WTC11 (cell line): Measurements from ENCODE around the gene NDOR1. TPM values are rescaled to one million over a fixed set of nuclear protein-coding genes. Genes with fewer than 3 reads are reported as not detected.

ENCODE experiments used
- ATAC-seq: fragments of 200-7000 bp; cut with Tn5 transposase; 2 replicates; pipeline ENCODE4 v1.10.0; 2021; ENCODE audit warnings: mild to moderate bottlenecking, moderate library complexity
- CTCF ChIA-PET: fragments of 300-600 bp; sonication (Branson Sonifier 250); formaldehyde crosslinking; loops from one replicate; lab custom pipeline; 2021; ENCODE audit warnings: antibody characterized with exemption; lab: Charles Lee
- POLR2A ChIA-PET: fragments of 350-600 bp; sonication (Branson Sonifier 250); formaldehyde crosslinking; loops from one replicate; lab custom pipeline; 2021; ENCODE audit warnings: antibody characterized with exemption; lab: Charles Lee
- DNase-seq: peaks from one replicate; pipeline ENCODE4 v3.0.0; 2021; ENCODE audit warnings: low spot score
- H3K27ac Mint-ChIP-seq: 2 replicates; pipeline ENCODE4 v1.8.0; 2021; ENCODE audit warnings: mixed read lengths
- H3K27me3 Mint-ChIP-seq: 2 replicates; pipeline ENCODE4 v1.8.0; 2021; ENCODE audit warnings: low read depth, mild to moderate bottlenecking, moderate library complexity, mixed read lengths
- H3K36me3 Mint-ChIP-seq: 2 replicates; pipeline ENCODE4 v1.8.0; 2021; ENCODE audit warnings: mixed read lengths
- H3K4me1 Mint-ChIP-seq: 2 replicates; pipeline ENCODE4 v1.8.0; 2022; ENCODE audit warnings: mixed read lengths
- H3K4me3 Mint-ChIP-seq: 2 replicates; pipeline ENCODE4 v1.8.0; 2021; ENCODE audit warnings: mild to moderate bottlenecking, moderate library complexity, mixed read lengths
- H3K9me3 Mint-ChIP-seq: 2 replicates; pipeline ENCODE4 v1.8.0; 2021; ENCODE audit warnings: mixed read lengths
- E2F1 ChIP-seq: sonication (generic); formaldehyde crosslinking; IDR thresholded peaks from 2 replicates; pipeline ENCODE4 v1.8.0; 2022; ENCODE audit warnings: mild to moderate bottlenecking, missing genetic modification reagents
- ERG ChIP-seq: fragments of 250-450 bp; sonication (Bioruptor Pico); IDR thresholded peaks from 2 replicates; pipeline ENCODE4 v1.8.0; 2021; ENCODE audit warnings: mild to moderate bottlenecking
- FOXK1 ChIP-seq: sonication (generic); formaldehyde crosslinking; IDR thresholded peaks from 2 replicates; pipeline ENCODE4 v1.8.0; 2022; ENCODE audit warnings: mild to moderate bottlenecking, moderate library complexity, missing genetic modification reagents
- JUN ChIP-seq: sonication (generic); formaldehyde crosslinking; IDR thresholded peaks from 2 replicates; pipeline ENCODE4 v1.8.0; 2023; ENCODE audit warnings: mild to moderate bottlenecking, missing genetic modification reagents
- MLX ChIP-seq: sonication (generic); formaldehyde crosslinking; IDR thresholded peaks from 2 replicates; pipeline ENCODE4 v1.8.1; 2023; ENCODE audit warnings: mild to moderate bottlenecking, missing genetic modification reagents, moderate library complexity
- NR1H2 ChIP-seq: sonication (generic); formaldehyde crosslinking; IDR thresholded peaks from 2 replicates; pipeline ENCODE4 v1.9.0; 2021; ENCODE audit warnings: mild to moderate bottlenecking, moderate library complexity, missing genetic modification reagents
- PRRX2 ChIP-seq: fragments of 250-450 bp; sonication (Bioruptor Pico); IDR thresholded peaks from 2 replicates; pipeline ENCODE4 v1.8.0; 2021; ENCODE audit warnings: mild to moderate bottlenecking
- SMAD3 ChIP-seq: sonication (generic); formaldehyde crosslinking; IDR thresholded peaks from 2 replicates; pipeline ENCODE4 v1.8.0; 2022; ENCODE audit warnings: missing genetic modification reagents, mild to moderate bottlenecking, borderline replicate concordance
- SMAD4 ChIP-seq: sonication (generic); formaldehyde crosslinking; IDR thresholded peaks from 2 replicates; pipeline ENCODE4 v1.8.0; 2022; ENCODE audit warnings: mild to moderate bottlenecking, missing genetic modification reagents
- TEAD4 ChIP-seq: sonication (generic); formaldehyde crosslinking; IDR thresholded peaks from 2 replicates; pipeline ENCODE4 v1.8.0; 2022; ENCODE audit warnings: mild to moderate bottlenecking, missing genetic modification reagents
- USF2 ChIP-seq: sonication (generic); formaldehyde crosslinking; IDR thresholded peaks from 2 replicates; pipeline ENCODE4 v1.8.1; 2023; ENCODE audit warnings: mild to moderate bottlenecking, missing genetic modification reagents, moderate library complexity
- ZBTB21 ChIP-seq: sonication (generic); formaldehyde crosslinking; IDR thresholded peaks from 2 replicates; pipeline ENCODE4 v1.8.1; 2023; ENCODE audit warnings: mild to moderate bottlenecking, missing genetic modification reagents, borderline replicate concordance
- ZNF219 ChIP-seq: sonication (generic); formaldehyde crosslinking; IDR thresholded peaks from 2 replicates; pipeline ENCODE4 v1.8.0; 2023; ENCODE audit warnings: missing genetic modification reagents, mild to moderate bottlenecking, borderline replicate concordance
- ZNF232 ChIP-seq: sonication (generic); formaldehyde crosslinking; IDR thresholded peaks from 2 replicates; pipeline ENCODE4 v1.8.0; 2022; ENCODE audit warnings: mild to moderate bottlenecking, missing genetic modification reagents
- total RNA-seq: library from RNA; stranded (reverse); gene quantifications from 3 replicates; pipeline ENCODE4 v1.2.3, GENCODE V29; 2021
- TF ChIP-seq, protein P1 (sequence below): sonication (generic); formaldehyde crosslinking; IDR thresholded peaks from 2 replicates; pipeline ENCODE4 v1.8.0; 2023; ENCODE audit warnings: missing genetic modification reagents
- TF ChIP-seq, protein P2 (sequence below): fragments of 200-600 bp; IDR thresholded peaks from 2 replicates; pipeline ENCODE4 v1.8.0; 2022; ENCODE audit warnings: antibody characterized with exemption
- TF ChIP-seq, protein P3 (sequence below): sonication (generic); formaldehyde crosslinking; IDR thresholded peaks from 2 replicates; pipeline ENCODE4 v1.8.0; 2022; ENCODE audit warnings: mild to moderate bottlenecking, missing genetic modification reagents
- TF ChIP-seq, protein P4 (sequence below): sonication (generic); formaldehyde crosslinking; IDR thresholded peaks from 2 replicates; pipeline ENCODE4 v1.8.0; 2022; ENCODE audit warnings: missing genetic modification reagents
- TF ChIP-seq, protein P5 (sequence below): sonication (generic); formaldehyde crosslinking; conservative IDR thresholded peaks from 2 replicates; pipeline ENCODE4 v1.8.1; 2022; ENCODE audit warnings: mild to moderate bottlenecking, missing genetic modification reagents

NDOR1 gene
- total RNA-seq, 1 experiment from 2014 or later = 49.0 TPM

DNA sequence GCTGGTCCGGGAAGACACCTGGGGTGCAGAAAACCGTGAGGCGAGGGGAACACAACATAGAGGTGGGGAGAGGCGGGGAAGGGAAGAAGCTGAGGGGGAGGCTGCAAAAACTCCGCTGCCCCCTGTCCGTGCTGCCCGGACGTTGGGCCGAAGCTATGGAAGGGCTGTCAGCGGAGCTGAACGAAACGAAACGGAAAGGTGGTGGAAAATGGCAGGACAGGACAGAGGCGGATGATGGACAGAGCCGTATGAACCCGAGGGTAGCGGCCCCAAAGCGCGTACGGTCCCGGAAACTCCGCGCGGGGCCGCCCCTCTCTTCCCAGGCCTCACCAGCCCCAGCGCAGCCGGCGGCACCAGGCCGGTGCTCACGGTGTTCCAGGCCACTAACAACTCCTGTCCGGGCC lies 17.4 kb upstream of the NDOR1 start:
- H3K4me1 Mint-ChIP-seq = peaks cover 20% of the 10 kb centered on the region
- peak; percentile 4; the same call in 1 of the 2 replicates for ATAC-seq
- H3K27me3 Mint-ChIP-seq = no peaks in the 10 kb centered on the region; the same call in 1 of the 2 replicates
- H3K27ac Mint-ChIP-seq = peak overlapping the region; percentile 86
- TF ChIP-seq USF2 (no peak), FOXK1 (CRISPR knock-in tag) (no peak), ZNF232 (CRISPR knock-in tag) (no peak), SMAD4 (no peak), PRRX2 (CRISPR knock-in tag) (no peak), SMAD3 (CRISPR knock-in tag) (peak; percentile 64), ZBTB21 (no peak)
- DNase-seq = no peak
- CTCF ChIA-PET = interaction anchor here (0.6 to 3.2 kb wide), 10 partner anchors 11 to 404 kb away, joined by 3 to 24 read pairs (median 6); partner anchors contain the start of genes CYSRT1, RNF224 and TPRN
- H3K36me3 Mint-ChIP-seq = peaks cover 6% of the 10 kb centered on the region
- peak overlapping the region; percentile 91 for H3K4me3 Mint-ChIP-seq
- no peaks in the 10 kb centered on the region for H3K9me3 Mint-ChIP-seq
- POLR2A ChIA-PET = interaction anchor here (0.6 to 2.0 kb wide), 2 partner anchors 13 to 15 kb away, joined by 6 to 13 read pairs; partner anchors contain the start of gene TPRN

DNA sequence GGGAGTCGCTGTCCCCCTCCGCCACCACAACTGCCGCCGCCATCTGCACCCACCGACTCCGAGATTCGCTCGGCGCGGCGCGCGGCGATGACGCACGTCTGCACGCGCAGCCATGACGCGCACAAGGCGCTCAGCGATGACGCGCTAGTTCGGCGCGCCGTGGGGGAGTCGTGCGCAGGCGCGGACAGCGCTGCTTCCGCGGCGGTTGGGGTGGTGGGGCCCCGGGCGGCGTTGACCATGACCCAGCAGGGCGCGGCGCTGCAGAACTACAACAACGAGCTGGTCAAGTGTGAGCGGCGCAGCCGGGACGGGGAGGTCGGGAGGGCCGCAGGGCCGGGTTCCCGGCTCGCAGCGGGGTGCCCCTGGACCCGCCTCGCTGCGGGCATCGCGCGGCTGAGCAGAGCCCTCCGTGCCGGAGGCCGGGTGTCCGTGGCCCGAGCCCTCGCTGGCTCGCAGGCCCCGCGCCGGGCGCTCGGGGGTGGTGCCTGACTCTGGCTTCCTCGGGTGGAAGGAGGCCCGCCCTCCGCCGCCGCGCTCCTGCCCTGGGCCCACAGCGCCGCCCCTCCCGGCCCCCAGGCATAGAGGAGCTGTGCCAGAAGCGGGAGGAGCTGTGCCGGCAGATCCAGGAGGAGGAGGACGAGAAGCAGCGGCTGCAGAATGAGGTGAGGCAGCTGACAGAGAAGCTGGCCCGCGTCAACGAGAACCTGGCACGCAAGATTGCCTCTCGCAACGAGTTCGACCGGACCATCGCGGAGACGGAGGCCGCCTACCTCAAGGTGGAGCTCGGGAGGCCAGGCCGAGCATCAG lies 16.8 kb upstream of the NDOR1 start, which contains the start of the genes ANAPC2 and SSNA1:
Gene ANAPC2 (minus strand): TSS at position 71 of the 807 bp plus-strand sequence. CDS start 28 bp downstream, at position 43.
Gene SSNA1 (plus strand): TSS at position 187 of the 807 bp plus-strand sequence. CDS start 51 bp downstream, at position 238.
- Mint-ChIP-seq H3K9me3 (no peaks in the 10 kb centered on the region), H3K27ac (peak within 1 kb of the TSS; percentile 94), H3K4me1 (peaks cover 20% of the 10 kb centered on the region), H3K36me3 (peaks cover under 1% of the 10 kb centered on the region), H3K27me3 (no peaks in the 10 kb centered on the region; the same call in 1 of the 2 replicates), H3K4me3 (peak within 1 kb of the TSS; percentile 92)
- CTCF ChIA-PET = interaction anchor here (0.6 to 3.2 kb wide), 29 partner anchors 10 to 403 kb away, joined by 3 to 24 read pairs (median 4); partner anchors contain the start of genes CYSRT1, EXD3, NDOR1 and NPDC1
- POLR2A ChIA-PET = interaction anchor here (0.7 to 2.0 kb wide), 6 partner anchors 12 to 52 kb away, joined by 3 to 13 read pairs (median 4); partner anchors contain the start of genes NDOR1, RNF224, TMEM203 and TPRN
- ATAC-seq = peak; percentile 84
- peak; percentile 92 for DNase-seq
- TF ChIP-seq, protein P1, sequence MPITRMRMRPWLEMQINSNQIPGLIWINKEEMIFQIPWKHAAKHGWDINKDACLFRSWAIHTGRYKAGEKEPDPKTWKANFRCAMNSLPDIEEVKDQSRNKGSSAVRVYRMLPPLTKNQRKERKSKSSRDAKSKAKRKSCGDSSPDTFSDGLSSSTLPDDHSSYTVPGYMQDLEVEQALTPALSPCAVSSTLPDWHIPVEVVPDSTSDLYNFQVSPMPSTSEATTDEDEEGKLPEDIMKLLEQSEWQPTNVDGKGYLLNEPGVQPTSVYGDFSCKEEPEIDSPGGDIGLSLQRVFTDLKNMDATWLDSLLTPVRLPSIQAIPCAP (CRISPR knock-in tag) = 0 out of 2 replicates have a peak, but pooled peaks have one; percentile 42
- TF ChIP-seq NR1H2 (CRISPR knock-in tag) (no peak), MLX (no peak), ERG (no peak), E2F1 (CRISPR knock-in tag) (0 out of 2 replicates have a peak, but pooled peaks have one; percentile 27), USF2 (peak; percentile 72), JUN (peak; percentile 60; the same call in 1 of the 2 replicates), TEAD4 (CRISPR knock-in tag) (no peak), ZNF219 (CRISPR knock-in tag) (no peak)
- TF ChIP-seq, protein P2, sequence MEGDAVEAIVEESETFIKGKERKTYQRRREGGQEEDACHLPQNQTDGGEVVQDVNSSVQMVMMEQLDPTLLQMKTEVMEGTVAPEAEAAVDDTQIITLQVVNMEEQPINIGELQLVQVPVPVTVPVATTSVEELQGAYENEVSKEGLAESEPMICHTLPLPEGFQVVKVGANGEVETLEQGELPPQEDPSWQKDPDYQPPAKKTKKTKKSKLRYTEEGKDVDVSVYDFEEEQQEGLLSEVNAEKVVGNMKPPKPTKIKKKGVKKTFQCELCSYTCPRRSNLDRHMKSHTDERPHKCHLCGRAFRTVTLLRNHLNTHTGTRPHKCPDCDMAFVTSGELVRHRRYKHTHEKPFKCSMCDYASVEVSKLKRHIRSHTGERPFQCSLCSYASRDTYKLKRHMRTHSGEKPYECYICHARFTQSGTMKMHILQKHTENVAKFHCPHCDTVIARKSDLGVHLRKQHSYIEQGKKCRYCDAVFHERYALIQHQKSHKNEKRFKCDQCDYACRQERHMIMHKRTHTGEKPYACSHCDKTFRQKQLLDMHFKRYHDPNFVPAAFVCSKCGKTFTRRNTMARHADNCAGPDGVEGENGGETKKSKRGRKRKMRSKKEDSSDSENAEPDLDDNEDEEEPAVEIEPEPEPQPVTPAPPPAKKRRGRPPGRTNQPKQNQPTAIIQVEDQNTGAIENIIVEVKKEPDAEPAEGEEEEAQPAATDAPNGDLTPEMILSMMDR = no peak
- TF ChIP-seq, protein P3, sequence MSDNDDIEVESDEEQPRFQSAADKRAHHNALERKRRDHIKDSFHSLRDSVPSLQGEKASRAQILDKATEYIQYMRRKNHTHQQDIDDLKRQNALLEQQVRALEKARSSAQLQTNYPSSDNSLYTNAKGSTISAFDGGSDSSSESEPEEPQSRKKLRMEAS (CRISPR knock-in tag) = peak; percentile 87; the same call in 1 of the 2 replicates
- TF ChIP-seq, protein P4, sequence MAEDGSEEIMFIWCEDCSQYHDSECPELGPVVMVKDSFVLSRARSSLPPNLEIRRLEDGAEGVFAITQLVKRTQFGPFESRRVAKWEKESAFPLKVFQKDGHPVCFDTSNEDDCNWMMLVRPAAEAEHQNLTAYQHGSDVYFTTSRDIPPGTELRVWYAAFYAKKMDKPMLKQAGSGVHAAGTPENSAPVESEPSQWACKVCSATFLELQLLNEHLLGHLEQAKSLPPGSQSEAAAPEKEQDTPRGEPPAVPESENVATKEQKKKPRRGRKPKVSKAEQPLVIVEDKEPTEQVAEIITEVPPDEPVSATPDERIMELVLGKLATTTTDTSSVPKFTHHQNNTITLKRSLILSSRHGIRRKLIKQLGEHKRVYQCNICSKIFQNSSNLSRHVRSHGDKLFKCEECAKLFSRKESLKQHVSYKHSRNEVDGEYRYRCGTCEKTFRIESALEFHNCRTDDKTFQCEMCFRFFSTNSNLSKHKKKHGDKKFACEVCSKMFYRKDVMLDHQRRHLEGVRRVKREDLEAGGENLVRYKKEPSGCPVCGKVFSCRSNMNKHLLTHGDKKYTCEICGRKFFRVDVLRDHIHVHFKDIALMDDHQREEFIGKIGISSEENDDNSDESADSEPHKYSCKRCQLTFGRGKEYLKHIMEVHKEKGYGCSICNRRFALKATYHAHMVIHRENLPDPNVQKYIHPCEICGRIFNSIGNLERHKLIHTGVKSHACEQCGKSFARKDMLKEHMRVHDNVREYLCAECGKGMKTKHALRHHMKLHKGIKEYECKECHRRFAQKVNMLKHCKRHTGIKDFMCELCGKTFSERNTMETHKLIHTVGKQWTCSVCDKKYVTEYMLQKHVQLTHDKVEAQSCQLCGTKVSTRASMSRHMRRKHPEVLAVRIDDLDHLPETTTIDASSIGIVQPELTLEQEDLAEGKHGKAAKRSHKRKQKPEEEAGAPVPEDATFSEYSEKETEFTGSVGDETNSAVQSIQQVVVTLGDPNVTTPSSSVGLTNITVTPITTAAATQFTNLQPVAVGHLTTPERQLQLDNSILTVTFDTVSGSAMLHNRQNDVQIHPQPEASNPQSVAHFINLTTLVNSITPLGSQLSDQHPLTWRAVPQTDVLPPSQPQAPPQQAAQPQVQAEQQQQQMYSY (CRISPR knock-in tag) = peak; percentile 53; the same call in 1 of the 2 replicates
- TF ChIP-seq, protein P5, sequence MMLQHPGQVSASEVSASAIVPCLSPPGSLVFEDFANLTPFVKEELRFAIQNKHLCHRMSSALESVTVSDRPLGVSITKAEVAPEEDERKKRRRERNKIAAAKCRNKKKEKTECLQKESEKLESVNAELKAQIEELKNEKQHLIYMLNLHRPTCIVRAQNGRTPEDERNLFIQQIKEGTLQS (CRISPR knock-in tag) = no peak
